Measurements from ENCODE around the gene ATP6V1A. TPM values are rescaled to one million over a fixed set of nuclear protein-coding genes. Genes with fewer than 3 reads are reported as not detected.

ATP6V1A gene
- total RNA-seq, 2 donors from 2014 or later: 27.8 to 32.2 TPM

GRCh38 chr3:113712129-113712528, 34.7 kb upstream of the ATP6V1A start:
- TF ChIP-seq CTCF (IDR thresholded peaks at IDR 0.05): no peak
- Histone ChIP-seq H3K9me3 (no peaks in the 10 kb centered on the region), H3K27me3 (replicated peaks; ENCODE audit: insufficient read depth) (no peaks in the 10 kb centered on the region), H3K27ac (no peak overlapping the region), H3K4me1 (ENCODE audit: control insufficient read depth in 1 of 2, low read depth in 2 of 2) (no peaks in the 10 kb centered on the region), H3K36me3 (no peaks in the 10 kb centered on the region), H3K4me3 (no peak overlapping the region)
- no peak for ATAC-seq (ENCODE audit: insufficient number of reproducible peaks, low FRiP score, low read depth)
- DNase-seq (ENCODE audit: low spot score): no peak

GRCh38 chr3:113714702-113715101, 32.1 kb upstream of the ATP6V1A start:
- ATAC-seq (ENCODE audit: insufficient number of reproducible peaks, low FRiP score, low read depth) (no peak), DNase-seq (ENCODE audit: low spot score) (no peak)
- Histone ChIP-seq H3K27me3 (replicated peaks; ENCODE audit: insufficient read depth) (no peaks in the 10 kb centered on the region), H3K4me3 (no peak overlapping the region), H3K4me1 (ENCODE audit: control insufficient read depth in 1 of 2, low read depth in 2 of 2) (peaks cover 0 to 3% of the 10 kb centered on the region in 2 donors), H3K27ac (no peak overlapping the region), H3K9me3 (no peaks in the 10 kb centered on the region), H3K36me3 (no peaks in the 10 kb centered on the region)
- TF ChIP-seq CTCF (IDR thresholded peaks at IDR 0.05): no peak

- Histone ChIP-seq H3K4me3 (no peak overlapping the region), H3K27me3 (replicated peaks; ENCODE audit: insufficient read depth) (no peaks in the 10 kb centered on the region), H3K27ac (no peak overlapping the region), H3K9me3 (no peaks in the 10 kb centered on the region), H3K4me1 (ENCODE audit: control insufficient read depth in 1 of 2, low read depth in 2 of 2) (peaks cover 7 to 14% of the 10 kb centered on the region in 2 donors), H3K36me3 (peaks cover 12% of the 10 kb centered on the region)
- no peak for ATAC-seq (ENCODE audit: insufficient number of reproducible peaks, low FRiP score, low read depth)
- TF ChIP-seq CTCF (IDR thresholded peaks at IDR 0.05): no peak
- DNase-seq (ENCODE audit: low spot score): no peak
Observed at GRCh38 chr3:113717308-113717707, 29.5 kb upstream of the ATP6V1A start.

GRCh38 chr3:113717818-113718217, 29.0 kb upstream of the ATP6V1A start:
- ATAC-seq (ENCODE audit: insufficient number of reproducible peaks, low FRiP score, low read depth) (no peak), DNase-seq (ENCODE audit: low spot score) (no peak)
- peaks cover 14% of the 10 kb centered on the region for H3K36me3 ChIP-seq
- peaks cover 7 to 14% of the 10 kb centered on the region in 2 donors for H3K4me1 ChIP-seq (ENCODE audit: control insufficient read depth in 1 of 2, low read depth in 2 of 2)
- H3K9me3 ChIP-seq: no peaks in the 10 kb centered on the region
- no peaks in the 10 kb centered on the region for H3K27me3 ChIP-seq (replicated peaks; ENCODE audit: insufficient read depth)
- H3K4me3 ChIP-seq: no peak overlapping the region
- no peak for TF ChIP-seq CTCF (IDR thresholded peaks at IDR 0.05)
- no peak overlapping the region for H3K27ac ChIP-seq

- Histone ChIP-seq H3K9me3 (no peaks in the 10 kb centered on the region), H3K27me3 (replicated peaks; ENCODE audit: insufficient read depth) (no peaks in the 10 kb centered on the region), H3K4me3 (no peak overlapping the region), H3K4me1 (ENCODE audit: control insufficient read depth in 1 of 2, low read depth in 2 of 2) (peaks cover 7 to 14% of the 10 kb centered on the region in 2 donors), H3K36me3 (peaks cover 14% of the 10 kb centered on the region), H3K27ac (no peak overlapping the region)
- ATAC-seq (ENCODE audit: insufficient number of reproducible peaks, low FRiP score, low read depth) (no peak), DNase-seq (ENCODE audit: low spot score) (no peak)
- TF ChIP-seq CTCF (IDR thresholded peaks at IDR 0.05): no peak
Observed at GRCh38 chr3:113719294-113719693, 27.5 kb upstream of the ATP6V1A start.

Measured in thoracic aorta (tissue), 2 donors.